GM20000 (cell line): ENCODE data around the gene PANX1.

ENCODE experiments used
- DNase-seq: peaks from one replicate; pipeline ENCODE4 v3.0.0; 2012; ENCODE audit warnings: low spot score
- TF ChIP-seq, protein P1 (sequence below): IDR thresholded peaks from 2 replicates; pipeline ENCODE4 v1.5.1; 2012; ENCODE audit warnings: mild to moderate bottlenecking, control low read depth; ENCODE audit errors: extremely low read depth, missing control alignments

PANX1 gene

DNA sequence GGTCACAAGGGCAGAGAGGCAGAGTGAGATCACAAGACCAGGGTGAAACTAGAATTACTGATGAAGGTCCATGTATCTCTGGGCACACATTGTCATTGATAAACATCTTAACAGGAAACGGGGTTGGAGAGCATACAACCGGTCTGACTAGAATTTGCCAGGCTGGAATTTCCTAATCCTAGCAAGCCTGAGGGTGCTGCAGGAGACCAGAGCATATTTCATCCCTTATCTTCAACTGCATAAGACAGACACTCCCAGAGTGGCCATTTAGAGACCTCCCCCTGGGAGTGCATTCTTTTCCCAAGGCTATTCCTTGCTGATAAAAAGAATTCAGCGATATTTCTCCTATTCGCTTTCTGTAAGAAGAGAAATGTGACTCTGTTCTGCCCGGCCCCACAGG lies 91.1 kb downstream of the PANX1 start:
- TF ChIP-seq, protein P1, sequence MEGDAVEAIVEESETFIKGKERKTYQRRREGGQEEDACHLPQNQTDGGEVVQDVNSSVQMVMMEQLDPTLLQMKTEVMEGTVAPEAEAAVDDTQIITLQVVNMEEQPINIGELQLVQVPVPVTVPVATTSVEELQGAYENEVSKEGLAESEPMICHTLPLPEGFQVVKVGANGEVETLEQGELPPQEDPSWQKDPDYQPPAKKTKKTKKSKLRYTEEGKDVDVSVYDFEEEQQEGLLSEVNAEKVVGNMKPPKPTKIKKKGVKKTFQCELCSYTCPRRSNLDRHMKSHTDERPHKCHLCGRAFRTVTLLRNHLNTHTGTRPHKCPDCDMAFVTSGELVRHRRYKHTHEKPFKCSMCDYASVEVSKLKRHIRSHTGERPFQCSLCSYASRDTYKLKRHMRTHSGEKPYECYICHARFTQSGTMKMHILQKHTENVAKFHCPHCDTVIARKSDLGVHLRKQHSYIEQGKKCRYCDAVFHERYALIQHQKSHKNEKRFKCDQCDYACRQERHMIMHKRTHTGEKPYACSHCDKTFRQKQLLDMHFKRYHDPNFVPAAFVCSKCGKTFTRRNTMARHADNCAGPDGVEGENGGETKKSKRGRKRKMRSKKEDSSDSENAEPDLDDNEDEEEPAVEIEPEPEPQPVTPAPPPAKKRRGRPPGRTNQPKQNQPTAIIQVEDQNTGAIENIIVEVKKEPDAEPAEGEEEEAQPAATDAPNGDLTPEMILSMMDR, result no peak
- DNase-seq, result no peak

DNA sequence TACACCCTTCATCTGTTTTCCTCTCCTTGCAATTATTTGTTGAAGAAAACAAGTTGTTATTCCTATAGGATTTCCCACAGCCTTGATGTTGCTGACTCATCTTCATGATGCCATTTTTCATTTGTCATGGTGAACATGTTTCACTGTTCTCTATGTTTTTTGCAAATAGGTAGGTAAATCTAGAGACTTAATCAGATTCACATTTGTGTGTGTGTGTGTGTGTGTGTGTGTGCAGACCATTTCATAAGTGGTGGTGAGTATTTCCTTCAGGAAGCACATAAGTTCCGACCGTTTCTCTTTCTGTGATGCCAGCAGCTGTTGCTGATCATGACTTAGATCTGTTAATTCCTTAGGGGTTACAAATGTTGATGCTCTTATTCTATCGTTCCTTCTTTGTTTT lies 95.4 kb downstream of the PANX1 start:
- TF ChIP-seq, protein P1, result no peak
- no peak for DNase-seq
